Gastroesophageal sphincter (tissue), 4 donors: ENCODE measurements around the gene PCNT. TPM values are rescaled to one million over a fixed set of nuclear protein-coding genes. Genes with fewer than 3 reads are reported as not detected.

Experiments used
- ATAC-seq: fragments of 150-250 bp; one replicate; pipeline ENCODE4 v1.9.1; 2016; ENCODE audit warnings: mild to moderate bottlenecking, moderate library complexity
- H3K27ac ChIP-seq, 4 donors: fragments of 200-600 bp; sonication (generic) in 3 of 4; 1 replicate in 3 of 4; 2 replicates in 1 of 4; pipeline ENCODE4 v1.5.1; 2016 to 2019
- H3K27me3 ChIP-seq: fragments of 200-600 bp; sonication (generic); one replicate; pipeline ENCODE4 v1.5.1; 2019
- H3K36me3 ChIP-seq, 2 donors: fragments of 200-600 bp; sonication (generic); one replicate each; pipeline ENCODE4 v1.5.1; 2019; ENCODE audit warnings: control low read depth in 1 of 2
- H3K4me1 ChIP-seq, 3 donors: fragments of 200-600 bp; sonication (generic); 1 replicate in 2 of 3; 2 replicates in 1 of 3; pipeline ENCODE4 v1.5.1; 2016 to 2019; ENCODE audit warnings: control low read depth in 2 of 3
- H3K4me3 ChIP-seq, 2 donors: fragments of 200-600 bp; sonication (generic); one replicate each; pipeline ENCODE4 v1.5.1; 2019; ENCODE audit warnings: mild to moderate bottlenecking in 1 of 2, moderate library complexity in 1 of 2
- H3K9me3 ChIP-seq, 3 donors: fragments of 200-600 bp; sonication (generic); one replicate each; pipeline ENCODE4 v1.5.1; 2017 to 2019; ENCODE audit warnings: control low read depth in 2 of 3
- EP300 ChIP-seq: sonication (generic); formaldehyde crosslinking; IDR thresholded peaks from one replicate; pipeline ENCODE4 v1.6.1; 2017; ENCODE audit warnings: antibody characterized with exemption, mild to moderate bottlenecking
- POLR2A ChIP-seq, 2 donors: fragments of 450-650 bp; IDR thresholded peaks; one replicate each; pipeline ENCODE4 v1.6.1; 2017; ENCODE audit warnings: antibody characterized with exemption in 2 of 2, mild to moderate bottlenecking in 2 of 2, moderate library complexity in 1 of 2
- POLR2AphosphoS5 ChIP-seq: sonication (generic); formaldehyde crosslinking; IDR thresholded peaks from one replicate; pipeline ENCODE4 v1.6.1; 2017; ENCODE audit warnings: antibody characterized with exemption
- WGBS, 2 donors: methylation state at CpG; one replicate each; pipeline ENCODE4 v1.1.5; 2018; ENCODE audit warnings: low coverage in 1 of 2; 5-methylcytosine and 5-hydroxymethylcytosine counted together
- total RNA-seq, 4 donors: library from RNA; depleted of rRNA; stranded (reverse); fragments of >200 nt; gene quantifications; one replicate each; pipeline ENCODE4 v1.1.0, GENCODE V29; 2016
- TF ChIP-seq, protein P1 (sequence below), 4 experiments: fragments of 200-600 bp in 2 of 4; fragments of 450-650 bp in 2 of 4; sonication (generic) in 1 of 4; IDR thresholded peaks; one replicate each; pipeline ENCODE4 v1.5.1; 2017 to 2019; ENCODE audit warnings: antibody characterized with exemption in 4 of 4, mild to moderate bottlenecking in 2 of 4, moderate library complexity in 2 of 4

PCNT gene
- total RNA-seq, 4 donors from 2014 or later = 24.3 to 31.1 (median 27.3) TPM

- Histone ChIP-seq H3K4me3 (no peak overlapping the region), H3K27me3 (no peaks in the 10 kb centered on the region), H3K36me3 (peaks cover 0 to 9% of the 10 kb centered on the region in 2 donors), H3K27ac (no peak overlapping the region), H3K4me1 (peaks cover 0 to 19% (median 5%) of the 10 kb centered on the region in 3 donors), H3K9me3 (no peaks in the 10 kb centered on the region)
- TF ChIP-seq, protein P1, sequence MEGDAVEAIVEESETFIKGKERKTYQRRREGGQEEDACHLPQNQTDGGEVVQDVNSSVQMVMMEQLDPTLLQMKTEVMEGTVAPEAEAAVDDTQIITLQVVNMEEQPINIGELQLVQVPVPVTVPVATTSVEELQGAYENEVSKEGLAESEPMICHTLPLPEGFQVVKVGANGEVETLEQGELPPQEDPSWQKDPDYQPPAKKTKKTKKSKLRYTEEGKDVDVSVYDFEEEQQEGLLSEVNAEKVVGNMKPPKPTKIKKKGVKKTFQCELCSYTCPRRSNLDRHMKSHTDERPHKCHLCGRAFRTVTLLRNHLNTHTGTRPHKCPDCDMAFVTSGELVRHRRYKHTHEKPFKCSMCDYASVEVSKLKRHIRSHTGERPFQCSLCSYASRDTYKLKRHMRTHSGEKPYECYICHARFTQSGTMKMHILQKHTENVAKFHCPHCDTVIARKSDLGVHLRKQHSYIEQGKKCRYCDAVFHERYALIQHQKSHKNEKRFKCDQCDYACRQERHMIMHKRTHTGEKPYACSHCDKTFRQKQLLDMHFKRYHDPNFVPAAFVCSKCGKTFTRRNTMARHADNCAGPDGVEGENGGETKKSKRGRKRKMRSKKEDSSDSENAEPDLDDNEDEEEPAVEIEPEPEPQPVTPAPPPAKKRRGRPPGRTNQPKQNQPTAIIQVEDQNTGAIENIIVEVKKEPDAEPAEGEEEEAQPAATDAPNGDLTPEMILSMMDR (IDR thresholded peaks at IDR 0.05) = no peak
- TF ChIP-seq POLR2AphosphoS5 (no peak), EP300 (no peak), POLR2A (IDR thresholded peaks at IDR 0.05) (no peak)
- no peak for ATAC-seq
- WGBS, 2 donors = 80 to 87% methylated on average over 1 of the region's 1 CpG
Observed at GRCh38 chr21:46475296-46475695, 151.3 kb downstream of the PCNT start.

DNA sequence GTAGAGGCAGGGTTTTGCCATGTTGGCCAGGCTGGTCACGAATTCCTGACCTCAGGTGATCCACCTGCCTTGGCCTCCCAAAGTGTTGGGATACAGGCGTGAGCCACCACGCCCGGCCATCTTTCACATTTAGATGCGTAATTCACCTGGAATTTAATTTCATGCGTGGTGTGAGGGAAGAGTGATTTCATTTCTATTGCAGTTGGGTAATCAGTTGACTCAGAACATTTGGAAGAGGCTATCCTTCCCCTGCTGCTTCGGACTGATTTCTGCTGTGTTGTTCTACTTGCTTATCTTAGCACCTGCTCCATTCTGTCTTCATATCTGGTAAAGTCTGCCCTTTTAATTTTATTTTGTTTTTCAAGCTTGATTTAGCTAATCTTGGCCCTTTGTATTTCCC, 153.8 kb downstream of the PCNT start:
- Histone ChIP-seq H3K4me3 (no peak overlapping the region), H3K36me3 (peaks cover 0 to 21% of the 10 kb centered on the region in 2 donors), H3K27ac (no peak overlapping the region), H3K27me3 (no peaks in the 10 kb centered on the region), H3K9me3 (no peaks in the 10 kb centered on the region), H3K4me1 (peaks cover 0 to 5% (median 0%) of the 10 kb centered on the region in 3 donors)
- no peak for ATAC-seq
- WGBS, 2 donors = 76 to 100% methylated on average over 1 to 7 of the region's 7 CpGs
- TF ChIP-seq POLR2AphosphoS5 (no peak), POLR2A (IDR thresholded peaks at IDR 0.05) (no peak), EP300 (no peak)
- TF ChIP-seq, protein P1 (IDR thresholded peaks at IDR 0.05) = no peak

DNA sequence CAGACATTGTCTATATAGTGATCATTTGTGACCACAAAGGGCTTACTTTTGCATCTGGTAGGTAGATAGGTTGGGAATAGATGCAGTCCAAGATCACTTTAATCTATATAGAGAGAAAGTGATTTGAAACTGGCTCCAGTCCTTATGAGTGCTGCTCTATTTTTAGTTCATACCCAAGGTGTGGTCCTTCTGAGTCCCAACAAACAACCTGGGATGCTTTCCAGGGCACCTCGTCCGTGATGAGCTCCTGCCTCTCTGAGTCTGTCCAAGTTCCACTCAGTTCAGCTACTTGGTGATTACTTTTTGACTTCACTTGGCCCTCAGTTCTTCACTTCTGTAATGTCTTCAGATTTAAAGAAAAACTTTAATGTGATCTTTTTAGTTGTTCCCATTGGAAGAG, 155.0 kb downstream of the PCNT start:
- no peaks in the 10 kb centered on the region for H3K9me3 ChIP-seq
- H3K36me3 ChIP-seq = peaks cover 0 to 21% of the 10 kb centered on the region in 2 donors
- TF ChIP-seq, protein P1 (IDR thresholded peaks at IDR 0.05) = no peak
- no peak for TF ChIP-seq POLR2A (IDR thresholded peaks at IDR 0.05)
- TF ChIP-seq EP300 = no peak
- no peak for TF ChIP-seq POLR2AphosphoS5
- H3K27ac ChIP-seq = no peak overlapping the region
- no peaks in the 10 kb centered on the region for H3K27me3 ChIP-seq
- H3K4me3 ChIP-seq = no peak overlapping the region
- WGBS, 2 donors = 22 to 26% methylated on average over 2 of the region's 2 CpGs
- peaks cover 0 to 10% (median 0%) of the 10 kb centered on the region in 3 donors for H3K4me1 ChIP-seq
- no peak for ATAC-seq

GRCh38 chr21:46480466-46480865, 156.5 kb downstream of the PCNT start:
- no peak for TF ChIP-seq EP300
- TF ChIP-seq POLR2A (IDR thresholded peaks at IDR 0.05) = no peak
- TF ChIP-seq POLR2AphosphoS5 = no peak
- TF ChIP-seq, protein P1 (IDR thresholded peaks at IDR 0.05) = no peak
- no peak overlapping the region for H3K27ac ChIP-seq
- peaks cover 0 to 25% of the 10 kb centered on the region in 2 donors for H3K36me3 ChIP-seq
- H3K9me3 ChIP-seq = no peaks in the 10 kb centered on the region
- H3K4me3 ChIP-seq = no peak overlapping the region
- H3K27me3 ChIP-seq = no peaks in the 10 kb centered on the region
- H3K4me1 ChIP-seq = peaks cover 0 to 10% (median 0%) of the 10 kb centered on the region in 3 donors
- no peak for ATAC-seq
- WGBS, 2 donors = 100% methylated on average over 2 of the region's 5 CpGs; no CpG with 5 or more reads in 1 of the 2 donors

- Histone ChIP-seq H3K36me3 (peaks cover 0 to 35% of the 10 kb centered on the region in 2 donors), H3K27me3 (no peaks in the 10 kb centered on the region), H3K4me3 (no peak overlapping the region), H3K4me1 (peaks cover 0 to 10% (median 0%) of the 10 kb centered on the region in 3 donors), H3K27ac (no peak overlapping the region), H3K9me3 (no peaks in the 10 kb centered on the region)
- 73 to 86% methylated on average over 5 to 6 of the region's 6 CpGs for WGBS, 2 donors
- no peak for ATAC-seq
- TF ChIP-seq, protein P1 (IDR thresholded peaks at IDR 0.05) = no peak
- TF ChIP-seq EP300 (no peak), POLR2AphosphoS5 (no peak), POLR2A (IDR thresholded peaks at IDR 0.05) (no peak)
Observed at GRCh38 chr21:46482225-46482845, 158.4 kb downstream of the PCNT start.
